ENCODE data around the gene CCNYL1.

DNA sequence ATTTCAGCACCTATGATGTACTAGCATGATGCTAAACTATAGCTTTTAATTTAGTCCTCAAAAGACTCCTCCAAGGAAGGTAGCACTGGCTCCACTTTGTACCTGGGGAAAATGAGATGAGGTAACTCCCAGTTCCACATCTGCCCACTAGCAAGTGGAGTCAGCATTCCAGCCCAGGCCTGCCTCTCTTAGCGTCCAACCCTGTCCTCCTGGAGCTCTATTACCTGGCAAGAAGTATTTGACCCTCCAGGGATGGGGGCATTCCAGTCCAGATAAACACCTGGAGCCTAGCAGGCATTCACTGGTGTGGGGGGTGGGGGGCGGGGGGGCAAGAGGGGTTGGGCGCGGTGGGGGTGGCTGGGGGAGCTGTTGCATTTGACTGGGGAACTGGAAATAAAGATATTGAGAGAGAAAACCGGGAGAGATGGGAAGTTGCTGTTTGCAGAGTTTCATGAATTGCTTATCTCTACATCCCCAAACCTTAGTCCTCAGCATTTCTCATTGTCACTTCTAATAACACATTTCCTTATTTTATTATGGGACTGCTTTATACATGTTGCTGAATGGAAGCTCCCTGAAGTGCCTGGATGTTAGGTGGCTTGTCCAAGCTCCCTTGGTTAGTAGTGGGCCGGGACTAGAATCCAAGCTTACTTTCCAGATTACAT, 80.3 kb downstream of the CCNYL1 start:
- TF ChIP-seq, protein P1, sequence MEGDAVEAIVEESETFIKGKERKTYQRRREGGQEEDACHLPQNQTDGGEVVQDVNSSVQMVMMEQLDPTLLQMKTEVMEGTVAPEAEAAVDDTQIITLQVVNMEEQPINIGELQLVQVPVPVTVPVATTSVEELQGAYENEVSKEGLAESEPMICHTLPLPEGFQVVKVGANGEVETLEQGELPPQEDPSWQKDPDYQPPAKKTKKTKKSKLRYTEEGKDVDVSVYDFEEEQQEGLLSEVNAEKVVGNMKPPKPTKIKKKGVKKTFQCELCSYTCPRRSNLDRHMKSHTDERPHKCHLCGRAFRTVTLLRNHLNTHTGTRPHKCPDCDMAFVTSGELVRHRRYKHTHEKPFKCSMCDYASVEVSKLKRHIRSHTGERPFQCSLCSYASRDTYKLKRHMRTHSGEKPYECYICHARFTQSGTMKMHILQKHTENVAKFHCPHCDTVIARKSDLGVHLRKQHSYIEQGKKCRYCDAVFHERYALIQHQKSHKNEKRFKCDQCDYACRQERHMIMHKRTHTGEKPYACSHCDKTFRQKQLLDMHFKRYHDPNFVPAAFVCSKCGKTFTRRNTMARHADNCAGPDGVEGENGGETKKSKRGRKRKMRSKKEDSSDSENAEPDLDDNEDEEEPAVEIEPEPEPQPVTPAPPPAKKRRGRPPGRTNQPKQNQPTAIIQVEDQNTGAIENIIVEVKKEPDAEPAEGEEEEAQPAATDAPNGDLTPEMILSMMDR (IDR thresholded peaks at IDR 0.05), result no peak
- no peak for TF ChIP-seq POLR2A (IDR thresholded peaks at IDR 0.05)
- no peak for TF ChIP-seq EP300 (IDR thresholded peaks at IDR 0.05)
